Erythroblast (primary cell): ENCODE data around the gene ODR4.

Experiments
- GATA1 ChIP-seq: IDR thresholded peaks from 2 replicates; pipeline ENCODE4 v1.6.1; 2011; ENCODE audit warnings: low read depth, mild to moderate bottlenecking, control low read depth, low read length, moderate library complexity
- POLR2A ChIP-seq: IDR thresholded peaks from 2 replicates; pipeline ENCODE4 v1.6.1; 2011; ENCODE audit warnings: mild to moderate bottlenecking, low read length

DNA sequence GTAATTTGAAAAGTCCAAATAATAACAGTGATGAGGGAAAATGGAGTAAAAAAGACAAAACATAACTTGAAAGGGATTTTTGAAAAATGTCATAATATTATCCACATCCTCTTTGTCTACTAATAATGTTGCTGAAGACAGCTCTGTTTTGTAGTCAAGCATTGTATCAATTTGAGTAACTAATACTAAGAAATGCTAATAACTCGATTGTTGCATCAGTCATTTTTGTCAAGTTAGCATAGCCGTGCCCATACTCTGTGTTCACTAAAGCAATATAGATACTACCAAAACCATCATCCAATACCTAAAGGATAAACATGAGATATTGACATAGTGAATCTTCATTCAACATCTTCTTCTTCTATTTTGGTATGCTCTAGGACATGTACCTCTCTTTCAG is 68.0 kb downstream of the ODR4 start:
- TF ChIP-seq POLR2A (no peak), GATA1 (no peak)
